Measurements from ENCODE around the gene INSIG1. TPM values are rescaled to one million over a fixed set of nuclear protein-coding genes. Genes with fewer than 3 reads are reported as not detected.

The INSIG1 gene
- total RNA-seq, 8 experiments from 2014 or later, result 12.9 to 89.4 (median 35.8) TPM

DNA sequence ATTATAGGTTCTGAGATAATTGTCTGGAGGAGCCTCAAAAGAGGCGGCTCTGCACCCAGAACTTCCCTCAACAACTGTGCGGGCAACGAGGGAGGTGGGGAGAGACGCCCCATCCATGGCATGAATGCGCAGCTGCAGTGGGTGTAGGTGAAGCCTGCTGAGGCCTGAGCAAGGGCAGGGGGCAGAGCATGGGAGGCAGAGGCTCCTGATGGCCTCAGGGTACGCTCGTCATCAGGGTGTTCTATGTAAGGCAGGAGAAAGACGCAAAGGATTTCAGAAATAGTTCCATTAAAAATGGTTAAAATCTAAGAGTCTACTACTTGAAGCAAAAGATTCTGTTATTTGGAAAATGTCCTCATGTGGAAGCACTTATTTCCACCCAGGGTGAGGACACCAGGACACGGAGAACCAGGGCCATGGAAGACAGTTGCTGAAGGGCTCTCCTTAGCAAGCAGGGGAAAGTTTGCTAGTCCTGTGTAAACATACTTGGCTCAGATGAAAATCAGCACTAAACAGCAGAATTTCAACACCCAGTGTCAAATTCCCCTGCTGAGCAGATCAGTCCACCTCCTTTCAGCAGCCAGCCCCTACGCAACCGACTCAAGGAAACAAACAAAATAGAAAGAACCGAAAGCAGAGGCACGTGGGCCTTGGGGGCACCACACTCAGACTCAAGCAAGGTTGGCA is 18.9 kb downstream of the INSIG1 start:
- peak in 3 of 8 experiments; percentile 6 to 30 (median 20) for ATAC-seq (replicated peaks in 6 of 8)
- WGBS, 10 experiments, result 48 to 93% (median 74%) methylated on average over 2 to 10 of the region's 13 CpGs; no CpG with 5 or more reads in 2 of the 10 experiments
- in situ Hi-C loops (cut with MboI; ENCODE audit: low pct_unique_long_range_greater_than_20kb in 2 of 9, low sequenced_read_pairs in 9 of 9, unreplicated experiment in 9 of 9), result no loop called here
- H3K27ac ChIP-seq, result no peak overlapping the region
- no peak overlapping the region for H3K4me3 ChIP-seq
- H3K4me1 ChIP-seq (replicated peaks in 1 of 2), result no peaks in the 10 kb centered on the region

DNA sequence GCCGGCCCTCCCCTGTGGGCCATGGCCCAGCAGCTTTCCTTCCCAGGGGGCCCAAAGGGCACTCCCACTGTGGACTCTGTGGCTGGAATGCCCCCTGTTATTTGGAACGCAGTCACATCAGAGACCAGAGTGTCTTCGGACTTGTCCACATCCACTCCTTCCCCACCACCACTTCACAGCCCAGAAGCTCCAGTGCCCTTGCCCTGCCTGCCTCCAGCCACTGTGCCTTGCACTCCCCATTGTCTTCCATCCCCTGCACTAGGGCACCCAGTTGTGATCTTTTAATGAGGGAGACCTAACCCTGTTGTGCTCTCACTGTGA is 19.4 kb downstream of the INSIG1 start:
- ATAC-seq (replicated peaks in 6 of 8), result peak in 2 of 8 experiments; percentile 11 to 12
- in situ Hi-C loops (cut with MboI; ENCODE audit: low pct_unique_long_range_greater_than_20kb in 2 of 9, low sequenced_read_pairs in 9 of 9, unreplicated experiment in 9 of 9), result no loop called here
- H3K27ac ChIP-seq, result no peak overlapping the region
- H3K4me1 ChIP-seq (replicated peaks in 1 of 2), result no peaks in the 10 kb centered on the region
- no peak overlapping the region for H3K4me3 ChIP-seq
- WGBS, 10 experiments, result 0 to 100% (median 88%) methylated on average over 1 to 3 of the region's 3 CpGs; no CpG with 5 or more reads in 4 of the 10 experiments

DNA sequence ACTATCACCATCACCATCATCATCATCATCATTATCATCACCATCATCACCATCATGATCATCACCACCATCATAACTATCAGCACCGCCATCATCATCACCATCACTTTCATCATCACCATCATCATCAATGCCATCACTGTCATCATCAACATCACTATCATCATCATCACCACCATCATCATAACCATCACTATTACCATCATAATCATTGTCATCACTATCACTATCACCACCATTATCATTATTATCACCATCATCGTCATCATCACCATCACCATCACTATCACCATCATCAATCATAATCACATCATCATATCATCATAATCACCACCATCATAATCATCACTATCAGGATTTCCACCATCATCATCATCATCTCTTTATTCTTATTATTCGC is 20.6 kb downstream of the INSIG1 start:
- Histone ChIP-seq H3K27ac (no peak overlapping the region), H3K4me3 (no peak overlapping the region), H3K4me1 (replicated peaks in 1 of 2) (no peaks in the 10 kb centered on the region)
- WGBS, 10 experiments, result 55 to 100% (median 85%) methylated on average over 1 to 3 of the region's 3 CpGs
- in situ Hi-C loops (cut with MboI; ENCODE audit: low pct_unique_long_range_greater_than_20kb in 2 of 9, low sequenced_read_pairs in 9 of 9, unreplicated experiment in 9 of 9), result no loop called here
- ATAC-seq (replicated peaks in 6 of 8), result no peak

DNA sequence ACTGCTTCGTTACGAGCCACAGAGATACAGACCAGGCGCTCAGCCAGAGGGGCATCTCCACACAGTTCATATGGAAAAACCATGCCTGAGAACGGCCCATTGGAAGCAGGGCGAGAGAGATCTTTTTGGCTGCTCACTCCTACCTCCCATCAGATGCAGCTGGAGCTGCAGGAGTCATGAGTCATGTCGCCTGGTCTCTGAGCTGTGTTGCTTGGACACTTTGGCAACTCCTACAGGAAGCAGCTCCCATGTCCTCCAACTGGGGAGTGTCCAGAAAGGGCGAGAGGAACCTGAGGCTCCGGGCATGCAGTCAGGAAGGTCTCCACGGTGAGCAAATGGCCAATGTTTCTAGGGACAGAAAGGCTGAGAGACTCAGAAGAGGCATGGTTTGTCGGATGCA is 24.9 kb downstream of the INSIG1 start:
- Histone ChIP-seq H3K27ac (no peak overlapping the region), H3K4me3 (no peak overlapping the region), H3K4me1 (replicated peaks in 1 of 2) (no peaks in the 10 kb centered on the region)
- peak in 2 of 8 experiments; percentile 96 to 98 for ATAC-seq (replicated peaks in 6 of 8)
- WGBS, 10 experiments, result 0 to 83% (median 65%) methylated on average over 1 to 7 of the region's 10 CpGs
- in situ Hi-C loops (cut with MboI; ENCODE audit: low pct_unique_long_range_greater_than_20kb in 2 of 9, low sequenced_read_pairs in 9 of 9, unreplicated experiment in 9 of 9), result no loop called here

DNA sequence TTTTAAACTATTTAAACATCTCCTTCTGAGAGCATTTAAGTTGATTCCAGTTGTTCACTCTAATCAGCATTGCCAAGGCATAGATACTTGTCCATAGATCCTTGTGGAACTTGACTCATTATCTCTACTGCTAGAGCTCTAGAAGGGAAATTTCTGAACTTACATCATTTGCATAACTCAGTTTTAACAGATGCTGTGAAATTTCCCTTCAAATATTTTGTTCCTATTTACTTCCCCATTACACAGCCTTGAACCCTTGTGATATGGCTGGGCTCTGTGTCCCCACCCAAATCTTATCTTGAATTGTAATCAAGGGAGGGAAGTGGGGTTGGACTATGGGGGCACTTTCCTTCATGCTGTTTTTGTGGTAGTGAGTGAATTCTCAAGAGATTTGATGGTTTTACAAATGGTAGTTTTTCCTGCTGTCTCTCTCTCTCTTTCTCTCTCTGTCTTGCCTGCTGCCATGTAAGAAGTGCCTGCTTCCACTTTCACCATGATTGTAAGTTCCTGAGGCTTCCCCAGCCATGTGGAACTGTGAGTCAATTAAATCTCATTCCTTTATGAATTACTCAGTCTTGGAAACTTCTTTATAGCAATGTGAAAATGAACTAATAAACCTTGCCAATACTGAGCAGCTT is 25.4 kb downstream of the INSIG1 start:
- no peak overlapping the region for H3K27ac ChIP-seq
- ATAC-seq (replicated peaks in 6 of 8), result peak in 2 of 8 experiments; percentile 24 to 68
- H3K4me3 ChIP-seq, result no peak overlapping the region
- no peaks in the 10 kb centered on the region for H3K4me1 ChIP-seq (replicated peaks in 1 of 2)
- in situ Hi-C loops (cut with MboI; ENCODE audit: low pct_unique_long_range_greater_than_20kb in 2 of 9, low sequenced_read_pairs in 9 of 9, unreplicated experiment in 9 of 9), result no loop called here

DNA sequence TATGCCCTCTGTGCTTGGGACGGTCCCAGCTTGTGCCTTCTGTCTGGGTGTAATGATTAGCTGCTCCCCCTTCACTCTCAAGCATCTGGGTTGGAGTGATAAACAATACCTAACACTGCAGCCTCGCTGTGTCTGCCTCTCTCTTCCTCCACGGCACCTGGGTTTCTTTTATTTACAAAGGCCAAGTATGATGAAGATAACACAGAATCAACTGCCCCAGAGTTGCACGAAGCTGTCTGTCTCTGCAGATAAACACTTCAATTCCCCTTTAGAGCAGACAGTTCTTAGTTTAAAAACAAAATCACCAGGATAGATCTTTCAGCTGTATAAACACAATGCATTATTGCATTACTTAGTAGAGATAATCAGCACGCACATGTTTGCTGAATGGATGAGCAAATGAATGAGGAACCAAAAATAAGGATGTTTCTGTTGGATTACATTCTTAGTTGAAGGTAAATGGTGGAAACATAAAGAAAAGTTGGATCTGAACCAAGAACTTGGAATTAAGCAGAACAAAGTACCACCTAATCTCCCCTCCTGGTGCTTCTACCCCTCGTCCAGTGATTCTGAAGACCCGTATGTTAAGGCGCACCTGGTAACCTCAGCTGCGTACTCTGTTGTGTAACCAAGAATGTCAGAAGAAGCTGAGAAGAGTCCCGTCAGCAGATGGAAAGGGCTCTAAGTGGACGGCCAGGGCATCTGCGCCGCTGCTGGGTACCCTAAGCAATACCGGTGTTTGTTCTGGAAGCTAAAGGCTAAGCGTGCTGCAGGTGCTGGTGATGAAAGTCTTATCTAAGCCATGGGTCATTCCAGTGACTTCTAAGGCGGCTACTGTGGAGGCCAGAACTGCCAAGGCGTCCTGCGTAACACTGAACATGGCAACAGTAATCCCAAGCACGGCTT is 26.6 kb downstream of the INSIG1 start:
- in situ Hi-C loops (cut with MboI; ENCODE audit: low pct_unique_long_range_greater_than_20kb in 2 of 9, low sequenced_read_pairs in 9 of 9, unreplicated experiment in 9 of 9), result no loop called here
- Histone ChIP-seq H3K4me1 (replicated peaks in 1 of 2) (no peaks in the 10 kb centered on the region), H3K4me3 (no peak overlapping the region), H3K27ac (no peak overlapping the region)
- WGBS, 10 experiments, result 41 to 90% (median 74%) methylated on average over 2 to 13 of the region's 19 CpGs
- ATAC-seq (replicated peaks in 6 of 8), result no peak

DNA sequence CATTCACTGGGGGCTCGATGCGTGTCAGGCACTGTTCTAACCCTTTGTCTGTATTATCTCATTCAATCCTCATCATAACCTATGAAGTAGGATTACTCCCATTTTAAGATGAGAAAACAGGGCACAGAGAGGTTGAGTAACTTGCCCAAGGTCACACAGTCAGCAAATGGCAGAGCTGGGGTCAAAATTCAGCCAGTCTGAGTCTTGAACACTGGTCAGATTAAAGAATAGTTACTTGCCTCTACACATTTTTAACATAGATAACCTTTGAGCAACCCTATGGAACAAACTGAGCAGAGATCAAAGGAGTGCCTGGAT is 27.2 kb downstream of the INSIG1 start:
- no peak for ATAC-seq (replicated peaks in 6 of 8)
- in situ Hi-C loops (cut with MboI; ENCODE audit: low pct_unique_long_range_greater_than_20kb in 2 of 9, low sequenced_read_pairs in 9 of 9, unreplicated experiment in 9 of 9), result loop anchor here in 3 of 9 experiments (25.0 kb wide), 1 partner anchor 413 kb away; no protein-coding TSS in a partner anchor

DNA sequence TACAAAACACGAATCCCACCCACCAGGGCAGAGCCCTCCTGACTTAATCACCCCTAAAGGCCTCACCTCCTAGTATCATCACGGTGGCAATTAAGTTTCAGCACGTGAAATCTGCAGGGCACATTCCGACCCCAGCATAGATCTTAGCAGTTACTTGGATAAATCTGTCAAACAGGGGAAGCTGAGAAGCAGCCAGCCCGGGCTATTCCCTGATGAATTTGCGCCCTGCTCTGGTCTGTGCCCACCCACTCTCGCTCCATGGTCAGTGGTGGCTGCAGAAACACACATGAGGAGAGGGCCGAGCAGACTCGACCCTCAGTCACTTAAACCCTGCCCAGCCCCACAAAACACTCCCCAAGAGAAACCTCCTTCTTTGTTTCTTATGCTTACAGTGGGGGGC is 28.7 kb downstream of the INSIG1 start:
- 37 to 83% (median 67%) methylated on average over 1 to 5 of the region's 9 CpGs; no CpG with 5 or more reads in 5 of the 10 experiments for WGBS, 10 experiments
- Histone ChIP-seq H3K4me1 (replicated peaks in 1 of 2) (no peaks in the 10 kb centered on the region), H3K27ac (no peak overlapping the region), H3K4me3 (no peak overlapping the region)
- ATAC-seq (replicated peaks in 6 of 8), result no peak
- in situ Hi-C loops (cut with MboI; ENCODE audit: low pct_unique_long_range_greater_than_20kb in 2 of 9, low sequenced_read_pairs in 9 of 9, unreplicated experiment in 9 of 9), result loop anchor here in 3 of 9 experiments (25.0 kb wide), 1 partner anchor 414 kb away; no protein-coding TSS in a partner anchor

More for the DNA sequence above, 27.2 kb downstream of the INSIG1 start:
- 68 to 100% (median 100%) methylated on average over 1 to 2 of the region's 2 CpGs; no CpG with 5 or more reads in 7 of the 10 experiments for WGBS, 10 experiments
- no peak overlapping the region for H3K27ac ChIP-seq
- H3K4me1 ChIP-seq (replicated peaks in 1 of 2), result no peaks in the 10 kb centered on the region
- no peak overlapping the region for H3K4me3 ChIP-seq

DNA sequence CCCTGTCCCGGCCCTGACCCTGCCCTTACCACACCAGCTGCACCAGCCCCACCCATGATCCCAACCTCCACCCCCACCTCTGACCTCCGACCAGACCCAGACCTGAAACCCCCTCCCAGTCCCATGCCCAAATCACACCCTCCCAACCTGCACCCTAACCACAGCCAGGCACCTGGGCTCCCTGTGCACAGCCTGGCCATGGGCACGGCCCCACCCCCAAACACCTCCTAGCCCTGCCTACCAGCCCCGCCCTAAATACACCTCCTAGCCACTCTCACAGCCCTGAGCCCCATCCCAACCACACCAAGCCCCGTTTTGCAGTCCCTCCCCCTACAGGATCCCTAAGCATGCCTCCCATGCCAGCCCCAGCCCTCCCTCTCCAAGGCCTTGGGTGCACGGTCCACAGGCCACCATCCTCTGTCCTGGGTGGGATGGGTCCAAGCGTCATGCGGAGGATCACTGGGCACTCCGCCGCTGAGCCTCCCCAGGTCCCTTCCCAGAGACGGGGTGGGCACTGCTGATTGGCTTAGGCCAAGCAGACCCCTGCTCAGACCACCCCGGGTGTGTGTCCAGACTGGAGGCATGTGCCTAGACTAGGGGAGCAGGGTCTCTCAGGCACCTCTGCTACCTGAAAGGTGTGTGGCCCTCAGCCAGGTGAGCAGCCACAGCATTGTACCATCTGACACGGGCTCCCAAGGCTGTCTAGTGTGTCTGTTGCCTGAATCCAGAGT is 30.1 kb downstream of the INSIG1 start:
- H3K4me1 ChIP-seq (replicated peaks in 1 of 2), result no peaks in the 10 kb centered on the region
- no peak for ATAC-seq (replicated peaks in 6 of 8)
- in situ Hi-C loops (cut with MboI; ENCODE audit: low pct_unique_long_range_greater_than_20kb in 2 of 9, low sequenced_read_pairs in 9 of 9, unreplicated experiment in 9 of 9), result loop anchor here in 3 of 9 experiments (25.0 kb wide), 1 partner anchor 415 kb away; no protein-coding TSS in a partner anchor
- no peak overlapping the region for H3K27ac ChIP-seq
- WGBS, 10 experiments, result 29 to 57% methylated on average over 1 of the region's 13 CpGs; no CpG with 5 or more reads in 8 of the 10 experiments
- H3K4me3 ChIP-seq, result no peak overlapping the region

DNA sequence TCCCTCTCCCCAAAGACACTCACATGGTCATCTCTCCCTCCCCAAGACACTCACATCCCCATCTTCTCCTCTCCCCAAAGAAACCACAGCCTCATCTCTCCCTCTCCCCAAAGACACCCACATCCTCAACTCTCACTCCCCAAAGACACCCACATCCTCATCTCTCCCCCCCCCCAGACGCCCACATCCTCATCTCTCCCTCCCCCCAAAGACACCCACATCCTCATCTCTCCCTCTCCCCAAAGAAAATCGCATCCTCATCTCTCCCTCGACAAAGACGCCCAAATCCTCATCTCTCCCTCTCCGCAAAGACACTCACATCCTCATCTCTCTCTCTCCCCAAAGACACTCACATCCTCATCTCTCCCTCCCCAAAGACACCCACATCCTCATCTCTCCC is 31.5 kb downstream of the INSIG1 start:
- in situ Hi-C loops (cut with MboI; ENCODE audit: low pct_unique_long_range_greater_than_20kb in 2 of 9, low sequenced_read_pairs in 9 of 9, unreplicated experiment in 9 of 9), result loop anchor here in 3 of 9 experiments (25.0 kb wide), 1 partner anchor 417 kb away; no protein-coding TSS in a partner anchor
- no peaks in the 10 kb centered on the region for H3K4me1 ChIP-seq (replicated peaks in 1 of 2)
- ATAC-seq (replicated peaks in 6 of 8), result no peak
- WGBS, 10 experiments, result no CpG with 5 or more reads among the region's 5 CpGs
- no peak overlapping the region for H3K4me3 ChIP-seq
- no peak overlapping the region for H3K27ac ChIP-seq

DNA sequence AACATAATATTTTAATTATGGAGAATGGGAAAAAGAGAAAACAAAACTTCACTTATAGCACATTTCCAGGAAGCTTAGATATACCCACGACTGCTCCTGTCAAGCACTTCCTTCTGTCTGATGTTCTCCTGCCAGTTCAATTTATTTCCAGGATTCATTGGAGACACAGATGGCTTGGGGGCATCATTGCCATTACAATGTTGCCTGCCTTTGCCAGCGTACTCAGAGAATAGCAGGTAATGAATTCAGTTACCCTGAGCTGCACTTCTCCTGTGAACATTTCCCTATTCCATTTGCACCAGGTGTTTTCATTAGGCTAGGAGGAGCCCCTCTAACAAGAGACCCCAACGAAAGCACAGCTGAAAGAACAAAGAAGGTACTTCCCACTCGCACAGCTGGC is 33.7 kb downstream of the INSIG1 start:
- H3K27ac ChIP-seq, result no peak overlapping the region
- in situ Hi-C loops (cut with MboI; ENCODE audit: low pct_unique_long_range_greater_than_20kb in 2 of 9, low sequenced_read_pairs in 9 of 9, unreplicated experiment in 9 of 9), result loop anchor here in 3 of 9 experiments (25.0 kb wide), 1 partner anchor 419 kb away; no protein-coding TSS in a partner anchor
- WGBS, 10 experiments, result 0 to 77% (median 51%) methylated on average over 1 to 3 of the region's 4 CpGs; no CpG with 5 or more reads in 3 of the 10 experiments
- no peak overlapping the region for H3K4me3 ChIP-seq
- no peak for ATAC-seq (replicated peaks in 6 of 8)
- no peaks in the 10 kb centered on the region for H3K4me1 ChIP-seq (replicated peaks in 1 of 2)

DNA sequence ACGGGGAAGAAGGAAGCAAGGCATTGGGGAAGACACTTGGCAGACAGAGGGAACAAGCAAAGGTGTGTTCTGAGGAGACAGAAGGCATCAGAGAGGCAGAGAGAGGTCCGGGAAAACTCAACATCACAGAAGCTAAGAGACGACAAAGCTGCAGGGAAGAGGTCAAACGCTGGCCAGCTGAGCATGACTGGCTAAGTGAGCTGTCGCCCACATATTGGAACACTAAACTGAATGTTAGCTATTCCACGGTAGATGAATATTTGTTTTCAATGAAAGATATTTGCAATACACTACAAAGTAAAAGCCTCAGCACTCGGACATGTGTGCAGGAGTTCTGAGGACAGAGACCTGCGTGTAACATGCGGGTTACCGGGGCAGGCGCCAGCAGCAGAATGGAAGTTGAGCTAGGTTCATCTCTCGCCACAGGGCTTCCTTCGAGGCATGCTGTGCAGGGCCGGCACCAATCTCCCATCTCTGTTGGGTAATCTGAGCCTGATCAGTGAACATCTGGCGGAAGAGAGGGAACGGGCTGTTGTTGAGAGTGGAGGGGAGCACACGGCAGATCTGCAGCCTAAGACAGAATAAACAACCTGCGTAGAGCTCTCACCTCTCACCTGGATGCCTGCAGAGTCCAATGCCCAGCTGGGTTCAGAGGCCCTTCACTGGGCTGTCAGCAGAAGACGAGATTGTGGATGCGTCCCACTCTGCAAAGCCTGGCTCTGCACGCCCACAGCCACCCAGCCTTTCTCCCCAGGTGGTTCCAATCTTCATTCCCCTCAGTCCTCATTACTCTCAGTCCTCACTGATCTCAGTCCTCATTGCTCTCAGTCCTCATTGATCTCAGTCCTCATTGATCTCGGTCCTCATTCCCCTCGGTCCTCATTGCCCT is 35.9 kb downstream of the INSIG1 start:
- peak in 3 of 8 experiments; percentile 39 to 53 (median 49) for ATAC-seq (replicated peaks in 6 of 8)
- Histone ChIP-seq H3K4me3 (no peak overlapping the region), H3K4me1 (replicated peaks in 1 of 2) (no peaks in the 10 kb centered on the region), H3K27ac (no peak overlapping the region)
- in situ Hi-C loops (cut with MboI; ENCODE audit: low pct_unique_long_range_greater_than_20kb in 2 of 9, low sequenced_read_pairs in 9 of 9, unreplicated experiment in 9 of 9), result loop anchor here in 3 of 9 experiments (25.0 kb wide), 1 partner anchor 421 kb away; no protein-coding TSS in a partner anchor
- 0 to 89% (median 66%) methylated on average over 1 to 22 of the region's 23 CpGs for WGBS, 10 experiments
